Glutamatergic neuron (in vitro differentiated cells): ENCODE data around the gene RBPMS2. TPM values are rescaled to one million over a fixed set of nuclear protein-coding genes. Genes with fewer than 3 reads are reported as not detected.

Experiments used
- DNase-seq: peaks from one replicate; pipeline ENCODE4 v3.0.0; 2022
- H3K27ac Mint-ChIP-seq: one replicate; pipeline ENCODE4 v1.8.0; 2020; ENCODE audit warnings: mild to moderate bottlenecking, mixed read lengths, inconsistent platforms; ENCODE audit not compliant: unreplicated experiment
- H3K27me3 Mint-ChIP-seq: one replicate; pipeline ENCODE4 v1.8.0; 2020; ENCODE audit warnings: mild to moderate bottlenecking, moderate library complexity, mixed read lengths, inconsistent platforms; ENCODE audit not compliant: unreplicated experiment
- H3K36me3 Mint-ChIP-seq: one replicate; pipeline ENCODE4 v1.8.0; 2020; ENCODE audit warnings: mild to moderate bottlenecking, mixed read lengths, inconsistent platforms; ENCODE audit not compliant: unreplicated experiment
- H3K4me1 Mint-ChIP-seq: one replicate; pipeline ENCODE4 v1.8.0; 2020; ENCODE audit warnings: mild to moderate bottlenecking, low read depth, mixed read lengths, inconsistent platforms; ENCODE audit not compliant: unreplicated experiment
- H3K4me3 Mint-ChIP-seq: one replicate; pipeline ENCODE4 v1.8.0; 2020; ENCODE audit warnings: mild to moderate bottlenecking, mixed read lengths, inconsistent platforms; ENCODE audit not compliant: unreplicated experiment
- H3K9me3 Mint-ChIP-seq: one replicate; pipeline ENCODE4 v1.8.0; 2020; ENCODE audit warnings: mild to moderate bottlenecking, moderate library complexity, mixed read lengths, inconsistent platforms; ENCODE audit not compliant: unreplicated experiment
- CTCF ChIP-seq: fragments of 200-600 bp; sonication (generic); IDR thresholded peaks from one replicate; pipeline ENCODE4 v1.5.0; 2021; ENCODE audit not compliant: partially characterized antibody, unreplicated experiment
- total RNA-seq: library from RNA; stranded (reverse); fragmentation: NEBNext Ultra II Directional; extraction: Animal tissue kit (Norgen Biotek cat#: 25700); gene quantifications from one replicate; pipeline ENCODE4 v1.2.1, GENCODE V29; 2021; ENCODE audit not compliant: unreplicated experiment

Gene RBPMS2
- total RNA-seq, 1 donor from 2014 or later = 2.0 TPM

GRCh38 chr15:64774037-64774628 is 1.3 kb downstream of the RBPMS2 start:
- TF ChIP-seq CTCF = no peak
- H3K27ac Mint-ChIP-seq = no peak overlapping the region
- peaks cover 14% of the 10 kb centered on the region for H3K27me3 Mint-ChIP-seq
- H3K4me1 Mint-ChIP-seq = no peaks in the 10 kb centered on the region
- no peaks in the 10 kb centered on the region for H3K36me3 Mint-ChIP-seq
- H3K4me3 Mint-ChIP-seq = peak overlapping the region; percentile 39
- H3K9me3 Mint-ChIP-seq = no peaks in the 10 kb centered on the region
- DNase-seq = no peak

- H3K4me3 Mint-ChIP-seq = no peak overlapping the region
- no peak overlapping the region for H3K27ac Mint-ChIP-seq
- H3K36me3 Mint-ChIP-seq = no peaks in the 10 kb centered on the region
- H3K27me3 Mint-ChIP-seq = peaks cover 16% of the 10 kb centered on the region
- no peaks in the 10 kb centered on the region for H3K9me3 Mint-ChIP-seq
- no peak for DNase-seq
- TF ChIP-seq CTCF = no peak
- H3K4me1 Mint-ChIP-seq = no peaks in the 10 kb centered on the region
Measured at GRCh38 chr15:64773606-64774005, 1.8 kb downstream of the RBPMS2 start.

GRCh38 chr15:64772964-64773363 is 2.4 kb downstream of the RBPMS2 start:
- Mint-ChIP-seq H3K9me3 (no peaks in the 10 kb centered on the region), H3K36me3 (no peaks in the 10 kb centered on the region), H3K27me3 (peaks cover 16% of the 10 kb centered on the region), H3K4me1 (no peaks in the 10 kb centered on the region), H3K27ac (no peak overlapping the region), H3K4me3 (no peak overlapping the region)
- DNase-seq = no peak
- no peak for TF ChIP-seq CTCF

- H3K4me3 Mint-ChIP-seq = no peak overlapping the region
- TF ChIP-seq CTCF = no peak
- DNase-seq = no peak
- no peaks in the 10 kb centered on the region for H3K36me3 Mint-ChIP-seq
- peaks cover 16% of the 10 kb centered on the region for H3K27me3 Mint-ChIP-seq
- no peak overlapping the region for H3K27ac Mint-ChIP-seq
- no peaks in the 10 kb centered on the region for H3K4me1 Mint-ChIP-seq
- H3K9me3 Mint-ChIP-seq = no peaks in the 10 kb centered on the region
Measured at GRCh38 chr15:64772488-64772887, 2.9 kb downstream of the RBPMS2 start.

GRCh38 chr15:64770626-64771025 is 4.8 kb downstream of the RBPMS2 start:
- no peak for TF ChIP-seq CTCF
- Mint-ChIP-seq H3K36me3 (no peaks in the 10 kb centered on the region), H3K27ac (no peak overlapping the region), H3K9me3 (no peaks in the 10 kb centered on the region), H3K27me3 (peaks cover 9% of the 10 kb centered on the region), H3K4me1 (no peaks in the 10 kb centered on the region), H3K4me3 (no peak overlapping the region)
- no peak for DNase-seq
